ENCODE data around the gene ZNF536.

Gene ZNF536

DNA sequence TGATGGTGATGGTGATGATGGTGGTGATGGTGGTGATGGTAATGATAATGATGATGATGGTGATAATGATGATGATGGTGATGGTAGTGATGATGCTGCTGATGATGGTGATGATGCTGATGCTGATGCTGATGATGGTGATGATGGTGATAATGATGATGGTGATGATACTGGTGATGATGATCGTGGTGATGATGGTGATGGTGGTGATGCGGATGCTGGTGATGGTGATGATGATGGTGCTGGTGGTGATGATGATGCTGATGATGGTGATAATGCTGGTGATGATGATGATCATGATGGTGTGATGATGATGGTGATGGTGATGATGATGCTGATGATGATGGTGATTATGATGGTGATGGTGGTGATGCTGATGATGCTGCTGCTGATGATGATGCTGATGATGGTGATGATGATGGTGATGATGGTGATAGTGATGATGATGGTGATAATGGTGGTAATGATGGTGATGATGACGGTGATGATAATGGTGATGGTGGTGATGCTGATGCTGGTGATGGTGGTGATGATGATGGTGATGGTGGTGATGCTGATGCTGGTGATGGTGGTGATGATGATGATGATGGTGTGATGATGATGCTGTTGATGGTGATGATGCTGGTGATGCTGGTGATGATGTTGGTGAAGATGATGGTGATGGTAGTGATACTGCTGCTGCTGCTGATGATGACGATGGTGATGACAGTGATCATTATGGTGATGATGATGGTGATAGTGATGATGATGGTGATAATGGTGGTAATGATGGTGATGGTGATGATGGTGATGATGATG lies 62.8 kb downstream of the ZNF536 start:
- DNase-seq (ENCODE audit: low spot score): no peak
- TF ChIP-seq, protein P1, sequence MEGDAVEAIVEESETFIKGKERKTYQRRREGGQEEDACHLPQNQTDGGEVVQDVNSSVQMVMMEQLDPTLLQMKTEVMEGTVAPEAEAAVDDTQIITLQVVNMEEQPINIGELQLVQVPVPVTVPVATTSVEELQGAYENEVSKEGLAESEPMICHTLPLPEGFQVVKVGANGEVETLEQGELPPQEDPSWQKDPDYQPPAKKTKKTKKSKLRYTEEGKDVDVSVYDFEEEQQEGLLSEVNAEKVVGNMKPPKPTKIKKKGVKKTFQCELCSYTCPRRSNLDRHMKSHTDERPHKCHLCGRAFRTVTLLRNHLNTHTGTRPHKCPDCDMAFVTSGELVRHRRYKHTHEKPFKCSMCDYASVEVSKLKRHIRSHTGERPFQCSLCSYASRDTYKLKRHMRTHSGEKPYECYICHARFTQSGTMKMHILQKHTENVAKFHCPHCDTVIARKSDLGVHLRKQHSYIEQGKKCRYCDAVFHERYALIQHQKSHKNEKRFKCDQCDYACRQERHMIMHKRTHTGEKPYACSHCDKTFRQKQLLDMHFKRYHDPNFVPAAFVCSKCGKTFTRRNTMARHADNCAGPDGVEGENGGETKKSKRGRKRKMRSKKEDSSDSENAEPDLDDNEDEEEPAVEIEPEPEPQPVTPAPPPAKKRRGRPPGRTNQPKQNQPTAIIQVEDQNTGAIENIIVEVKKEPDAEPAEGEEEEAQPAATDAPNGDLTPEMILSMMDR (IDR thresholded peaks at IDR 0.05; ENCODE audit: extremely low read depth, missing control alignments): no peak

DNA sequence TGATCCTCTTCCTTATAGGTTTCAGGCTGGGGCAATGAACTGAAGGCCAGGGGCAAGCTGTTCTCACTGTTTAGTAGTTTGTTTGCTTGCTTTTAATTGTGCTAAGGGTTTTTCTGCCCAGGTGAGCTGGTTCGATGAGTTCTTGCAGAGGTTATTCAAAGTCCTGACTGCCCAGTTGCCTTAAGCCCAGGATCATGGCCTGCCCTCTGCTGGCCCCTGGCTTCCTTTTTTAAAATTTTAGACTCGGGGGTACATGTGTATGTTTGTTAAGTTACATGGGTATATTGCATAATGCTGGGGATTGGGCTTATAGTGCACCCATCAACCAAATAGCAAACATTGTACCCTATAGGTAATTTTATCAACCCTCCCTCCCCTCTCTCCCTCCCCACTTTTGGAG lies 65.7 kb downstream of the ZNF536 start:
- TF ChIP-seq, protein P1 (IDR thresholded peaks at IDR 0.05; ENCODE audit: extremely low read depth, missing control alignments): no peak
- no peak for DNase-seq (ENCODE audit: low spot score)

DNA sequence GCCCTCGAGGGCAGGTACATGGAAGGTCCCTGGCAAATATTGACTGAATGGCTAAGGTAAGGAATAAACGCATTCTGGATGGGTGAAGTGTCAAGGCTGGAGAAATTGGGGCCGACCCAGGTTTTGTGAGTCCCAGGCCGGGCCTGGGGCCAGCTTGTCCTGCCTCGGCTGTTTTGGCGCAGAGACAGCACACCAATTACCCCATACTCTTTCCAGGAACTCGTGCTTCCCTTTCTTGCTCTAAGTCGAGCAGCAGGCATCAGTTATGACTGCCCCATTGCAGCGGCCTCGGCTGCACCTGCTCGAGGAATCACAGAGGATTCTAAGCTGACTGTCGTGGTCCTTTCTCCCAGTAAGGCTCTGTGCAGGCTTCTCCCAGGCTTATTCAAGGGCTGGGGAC lies 67.1 kb downstream of the ZNF536 start:
- DNase-seq (ENCODE audit: low spot score): no peak
- TF ChIP-seq, protein P1 (IDR thresholded peaks at IDR 0.05; ENCODE audit: extremely low read depth, missing control alignments): no peak

DNA sequence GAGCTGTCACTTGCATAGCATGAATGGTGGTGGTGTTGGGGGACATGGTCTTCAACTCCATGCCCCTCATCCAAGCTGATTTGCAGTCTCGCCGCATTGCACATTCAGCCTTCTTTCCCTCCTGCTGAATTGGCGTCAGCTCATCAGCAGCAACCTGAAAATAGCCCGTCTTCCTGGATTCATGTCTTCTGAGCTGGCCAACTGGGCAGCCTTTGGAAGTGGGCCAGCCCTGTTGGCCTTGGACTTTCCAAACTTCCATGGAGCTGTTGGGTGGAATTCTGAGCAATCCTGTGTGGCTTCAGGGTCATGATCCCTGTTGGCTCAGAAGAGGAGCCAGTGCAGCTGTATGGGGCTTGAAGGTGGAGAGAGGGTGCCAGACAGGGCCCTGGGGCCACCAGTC lies 68.8 kb downstream of the ZNF536 start:
- TF ChIP-seq, protein P1 (IDR thresholded peaks at IDR 0.05; ENCODE audit: extremely low read depth, missing control alignments): no peak
- no peak for DNase-seq (ENCODE audit: low spot score)

DNA sequence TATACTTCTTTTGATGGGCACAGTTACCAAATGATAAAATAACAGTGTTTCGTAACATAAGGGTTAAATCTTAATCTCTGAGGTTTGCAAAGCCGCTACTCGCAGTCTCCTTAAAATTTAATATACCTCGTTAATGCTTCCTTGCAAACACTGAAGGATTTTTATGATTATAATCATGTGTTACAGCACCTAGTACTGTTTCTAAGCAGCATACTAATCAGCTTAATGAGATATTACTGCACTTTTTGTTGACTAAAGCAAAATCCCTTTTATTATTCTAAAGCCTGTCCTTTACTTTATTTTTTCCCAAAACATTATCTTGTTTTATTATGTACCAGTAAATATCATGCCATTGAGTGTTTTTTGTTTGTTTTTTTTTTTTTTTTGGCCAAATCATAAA lies 70.5 kb downstream of the ZNF536 start:
- TF ChIP-seq, protein P1 (IDR thresholded peaks at IDR 0.05; ENCODE audit: extremely low read depth, missing control alignments): no peak
- DNase-seq (ENCODE audit: low spot score): no peak

DNA sequence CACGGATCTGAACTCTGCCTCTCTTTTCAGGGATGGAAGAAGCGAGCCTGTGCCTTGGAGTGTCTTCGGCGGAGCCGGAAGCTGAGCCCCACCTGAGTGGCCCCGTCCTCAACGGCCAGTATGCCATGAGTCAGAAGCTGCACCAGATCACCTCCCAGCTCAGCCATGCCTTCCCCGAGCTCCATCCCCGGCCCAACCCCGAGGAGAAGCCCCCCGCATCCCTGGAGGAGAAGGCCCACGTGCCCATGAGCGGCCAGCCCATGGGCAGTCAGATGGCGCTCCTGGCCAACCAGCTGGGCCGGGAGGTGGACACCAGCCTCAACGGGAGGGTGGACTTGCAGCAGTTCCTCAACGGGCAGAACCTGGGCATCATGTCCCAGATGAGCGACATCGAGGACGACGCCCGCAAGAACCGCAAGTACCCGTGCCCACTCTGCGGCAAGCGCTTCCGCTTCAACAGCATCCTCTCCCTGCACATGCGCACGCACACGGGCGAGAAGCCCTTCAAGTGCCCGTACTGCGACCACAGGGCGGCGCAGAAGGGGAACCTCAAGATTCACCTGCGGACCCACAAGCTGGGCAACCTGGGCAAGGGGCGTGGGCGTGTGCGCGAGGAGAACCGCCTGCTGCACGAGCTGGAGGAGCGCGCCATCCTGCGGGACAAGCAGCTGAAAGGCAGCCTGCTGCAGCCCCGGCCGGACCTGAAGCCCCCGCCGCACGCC lies 71.5 kb downstream of the ZNF536 start:
- DNase-seq (ENCODE audit: low spot score): no peak
- TF ChIP-seq, protein P1 (IDR thresholded peaks at IDR 0.05; ENCODE audit: extremely low read depth, missing control alignments): no peak

DNA sequence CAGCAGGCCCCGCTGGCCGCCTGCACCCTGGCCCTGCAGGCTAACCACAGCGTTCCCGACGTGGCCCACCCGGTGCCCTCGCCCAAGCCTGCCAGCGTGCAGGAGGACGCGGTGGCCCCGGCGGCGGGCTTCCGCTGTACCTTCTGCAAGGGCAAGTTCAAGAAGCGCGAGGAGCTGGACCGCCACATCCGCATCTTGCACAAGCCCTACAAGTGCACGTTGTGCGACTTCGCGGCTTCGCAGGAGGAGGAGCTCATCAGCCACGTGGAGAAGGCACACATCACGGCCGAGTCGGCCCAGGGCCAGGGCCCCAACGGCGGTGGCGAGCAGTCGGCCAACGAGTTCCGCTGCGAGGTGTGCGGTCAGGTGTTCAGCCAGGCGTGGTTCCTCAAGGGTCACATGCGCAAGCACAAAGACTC lies 72.1 kb downstream of the ZNF536 start:
- TF ChIP-seq, protein P1 (IDR thresholded peaks at IDR 0.05; ENCODE audit: extremely low read depth, missing control alignments): no peak
- DNase-seq (ENCODE audit: low spot score): no peak

Measured in GM20000 (cell line).